Neural progenitor cell (in vitro differentiated cells): Measurements from ENCODE around the gene LRRC75B. TPM values are rescaled to one million over a fixed set of nuclear protein-coding genes. Genes with fewer than 3 reads are reported as not detected.

Experiments used
- DNase-seq: peaks from one replicate; pipeline ENCODE4 v3.0.0-alpha.2; 2016; ENCODE audit warnings: low spot score
- H2AFZ ChIP-seq: fragments of 200-600 bp; sonication (generic); replicated peaks from 2 replicates; pipeline ENCODE4 v1.6.1; 2016; ENCODE audit warnings: antibody characterized with exemption
- H3F3A ChIP-seq: fragments of 200-600 bp; sonication (generic); 2 replicates; pipeline ENCODE4 v1.6.1; 2016; ENCODE audit warnings: antibody characterized with exemption, low read depth
- H3K27ac ChIP-seq: fragments of 200-600 bp; sonication (generic); 2 replicates; pipeline ENCODE4 v1.5.1; 2016; ENCODE audit warnings: mild to moderate bottlenecking
- H3K27me3 ChIP-seq: fragments of 200-600 bp; sonication (generic); 2 replicates; pipeline ENCODE4 v1.6.1; 2016; ENCODE audit warnings: mild to moderate bottlenecking, moderate library complexity
- H3K36me3 ChIP-seq: fragments of 200-600 bp; sonication (generic); 2 replicates; pipeline ENCODE4 v1.5.1; 2016
- H3K4me1 ChIP-seq: fragments of 200-600 bp; sonication (generic); 2 replicates; pipeline ENCODE4 v1.6.1; 2016; ENCODE audit warnings: mixed run types
- H3K4me2 ChIP-seq: fragments of 200-600 bp; sonication (generic); 2 replicates; pipeline ENCODE4 v1.6.1; 2016
- H3K4me3 ChIP-seq: fragments of 200-600 bp; sonication (generic); 2 replicates; pipeline ENCODE4 v1.5.1; 2016
- H3K79me2 ChIP-seq: fragments of 200-600 bp; sonication (generic); 2 replicates; pipeline ENCODE4 v1.6.1; 2016; ENCODE audit warnings: low read depth
- H3K9ac ChIP-seq: fragments of 200-600 bp; sonication (generic); 2 replicates; pipeline ENCODE4 v1.6.1; 2016
- H3K9me3 ChIP-seq: fragments of 200-600 bp; sonication (generic); 2 replicates; pipeline ENCODE4 v1.5.1; 2016; ENCODE audit warnings: low read depth
- H4K20me1 ChIP-seq: fragments of 200-600 bp; sonication (generic); 2 replicates; pipeline ENCODE4 v1.6.1; 2016; ENCODE audit warnings: low read depth
- H3K27ac Mint-ChIP-seq: 3 replicates; pipeline ENCODE4 v1.8.0; 2021; ENCODE audit warnings: mixed read lengths
- H3K27me3 Mint-ChIP-seq: 2 replicates; pipeline ENCODE4 v1.8.0; 2022; ENCODE audit warnings: low read depth, mild to moderate bottlenecking, inconsistent platforms, moderate library complexity, mixed read lengths; ENCODE audit not compliant: insufficient read depth
- H3K36me3 Mint-ChIP-seq: 3 replicates; pipeline ENCODE4 v1.8.0; 2021; ENCODE audit warnings: mixed read lengths
- H3K4me1 Mint-ChIP-seq: 3 replicates; pipeline ENCODE4 v1.8.0; 2021; ENCODE audit warnings: mixed read lengths
- H3K4me3 Mint-ChIP-seq: 3 replicates; pipeline ENCODE4 v1.8.0; 2021; ENCODE audit warnings: mild to moderate bottlenecking, moderate library complexity, mixed read lengths
- H3K9me3 Mint-ChIP-seq: 3 replicates; pipeline ENCODE4 v1.8.0; 2020; ENCODE audit warnings: mixed read lengths
- CTCF ChIP-seq: fragments of 200-600 bp; sonication (generic); IDR thresholded peaks from 2 replicates; pipeline ENCODE4 v1.5.1; 2017; ENCODE audit warnings: antibody characterized with exemption, mild to moderate bottlenecking
- EZH2 ChIP-seq: fragments of 200-600 bp; sonication (generic); IDR thresholded peaks from 2 replicates; pipeline ENCODE4 v1.6.1; 2017; ENCODE audit warnings: antibody characterized with exemption, mild to moderate bottlenecking, moderate library complexity
- EZH2phosphoT487 ChIP-seq: fragments of 200-600 bp; sonication (generic); IDR thresholded peaks from 2 replicates; pipeline ENCODE4 v1.6.1; 2017; ENCODE audit warnings: antibody characterized with exemption
- total RNA-seq: library from RNA; depleted of rRNA; stranded (reverse); fragments of >200 nt; gene quantifications from 2 replicates; pipeline ENCODE4 v1.2.3, GENCODE V29; 2015; ENCODE audit warnings: low replicate concordance

The LRRC75B gene
- total RNA-seq, 1 donor from 2014 or later: 8.2 TPM

DNA sequence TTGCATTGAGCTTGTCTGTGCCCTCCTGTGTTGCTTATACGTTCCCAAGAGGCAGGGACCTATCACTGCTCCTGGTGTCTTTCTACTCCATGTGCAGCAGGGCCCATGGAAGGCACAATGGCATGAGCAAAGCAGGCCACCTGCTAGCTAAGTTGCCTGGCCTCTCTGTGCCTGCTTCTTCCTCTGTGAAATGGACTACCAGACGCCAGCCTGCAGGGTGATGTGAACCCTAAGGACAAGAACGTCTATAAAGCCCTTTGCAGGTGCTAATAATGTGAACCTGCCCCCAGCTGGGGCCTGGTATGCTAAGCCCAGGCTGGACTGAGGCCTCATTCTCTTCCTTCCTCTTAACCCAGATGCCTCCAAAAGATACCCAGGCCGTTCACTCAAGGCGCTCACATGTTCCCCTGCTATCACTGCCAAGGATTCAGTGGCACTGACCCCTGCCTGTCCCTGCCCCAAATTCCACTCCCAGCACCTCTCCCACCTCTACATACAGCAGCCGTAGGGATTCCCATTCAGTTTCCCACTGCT lies 41.9 kb downstream of the LRRC75B start:
- Mint-ChIP-seq H3K27ac (no peak overlapping the region), H3K36me3 (peaks cover 19% of the 10 kb centered on the region), H3K4me3 (peak overlapping the region; percentile 55), H3K4me1 (peaks cover 20% of the 10 kb centered on the region), H3K9me3 (no peaks in the 10 kb centered on the region), H3K27me3 (peaks cover 3% of the 10 kb centered on the region)
- TF ChIP-seq CTCF (no peak), EZH2phosphoT487 (no peak), EZH2 (no peak)
- Histone ChIP-seq H3K27ac (no peak overlapping the region), H3K4me2 (no peak overlapping the region), H3K4me3 (no peak overlapping the region), H3F3A (no peaks in the 10 kb centered on the region), H4K20me1 (peaks cover 34% of the 10 kb centered on the region), H3K36me3 (no peaks in the 10 kb centered on the region), H2AFZ (no peak overlapping the region), H3K4me1 (peaks cover 9% of the 10 kb centered on the region), H3K9ac (no peak overlapping the region), H3K79me2 (peaks cover 64% of the 10 kb centered on the region), H3K27me3 (no peaks in the 10 kb centered on the region), H3K9me3 (no peaks in the 10 kb centered on the region)
- no peak for DNase-seq

DNA sequence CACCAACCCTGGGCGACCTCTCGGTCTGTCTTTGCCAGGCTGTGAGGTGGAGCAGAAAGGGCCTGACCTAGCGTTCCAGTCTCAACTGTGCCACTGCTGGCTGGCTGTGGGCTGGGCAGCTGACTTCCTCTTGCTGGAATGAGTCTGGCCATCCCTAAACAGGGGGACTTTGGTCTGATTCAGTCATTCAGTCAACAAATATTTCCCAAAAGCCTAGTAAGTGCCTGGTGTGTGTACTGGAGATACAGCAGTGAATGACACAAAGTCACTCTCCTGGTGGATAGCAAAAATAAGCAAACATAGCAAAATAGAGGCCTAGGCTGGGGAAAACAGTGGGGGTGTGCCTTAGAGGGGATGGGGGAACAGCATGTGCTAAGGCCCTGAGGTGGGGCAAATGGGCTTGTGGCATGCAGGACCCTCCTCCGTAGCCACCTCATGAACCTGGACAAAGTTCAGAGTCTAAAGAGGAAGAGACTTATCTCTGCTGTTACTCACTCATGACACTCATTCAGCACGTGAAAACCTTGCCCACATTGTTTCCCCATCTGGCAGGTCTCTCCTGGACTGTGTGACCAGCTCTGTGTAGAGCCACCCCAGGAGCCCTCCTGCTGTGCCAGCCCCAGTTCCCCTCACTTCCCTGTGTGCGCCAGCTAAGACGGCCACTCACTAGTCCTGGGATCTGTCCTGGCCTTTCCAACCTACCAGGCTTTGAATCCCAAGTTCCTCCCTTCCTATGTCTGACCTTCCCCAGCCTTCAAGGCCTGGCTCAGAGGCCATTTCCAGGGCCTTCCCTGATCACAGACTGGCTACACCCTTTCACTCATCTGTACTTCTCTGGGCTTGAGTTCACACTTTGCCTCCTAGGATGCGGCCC lies 42.6 kb downstream of the LRRC75B start:
- Histone ChIP-seq H3K4me1 (peaks cover 9% of the 10 kb centered on the region), H3K4me2 (no peak overlapping the region), H3K27ac (no peak overlapping the region), H3K9me3 (no peaks in the 10 kb centered on the region), H3K4me3 (no peak overlapping the region), H4K20me1 (peaks cover 34% of the 10 kb centered on the region), H3K79me2 (peaks cover 61% of the 10 kb centered on the region), H3K9ac (no peak overlapping the region), H3F3A (no peaks in the 10 kb centered on the region), H2AFZ (no peak overlapping the region), H3K27me3 (no peaks in the 10 kb centered on the region), H3K36me3 (no peaks in the 10 kb centered on the region)
- TF ChIP-seq EZH2phosphoT487: no peak
- no peak for TF ChIP-seq CTCF
- TF ChIP-seq EZH2: no peak
- peaks cover 20% of the 10 kb centered on the region for H3K4me1 Mint-ChIP-seq
- H3K36me3 Mint-ChIP-seq: peaks cover 19% of the 10 kb centered on the region
- no peak overlapping the region for H3K27ac Mint-ChIP-seq
- H3K9me3 Mint-ChIP-seq: no peaks in the 10 kb centered on the region
- no peak overlapping the region for H3K4me3 Mint-ChIP-seq
- peaks cover 3% of the 10 kb centered on the region for H3K27me3 Mint-ChIP-seq
- no peak for DNase-seq

- Mint-ChIP-seq H3K36me3 (peaks cover 21% of the 10 kb centered on the region), H3K4me1 (peaks cover 12% of the 10 kb centered on the region), H3K9me3 (no peaks in the 10 kb centered on the region), H3K4me3 (no peak overlapping the region), H3K27ac (no peak overlapping the region), H3K27me3 (peaks cover 3% of the 10 kb centered on the region)
- no peak overlapping the region for H2AFZ ChIP-seq
- H3K4me3 ChIP-seq: no peak overlapping the region
- no peaks in the 10 kb centered on the region for H3F3A ChIP-seq
- no peaks in the 10 kb centered on the region for H3K9me3 ChIP-seq
- TF ChIP-seq EZH2 (no peak), EZH2phosphoT487 (no peak), CTCF (no peak)
- no peak overlapping the region for H3K9ac ChIP-seq
- H4K20me1 ChIP-seq: peaks cover 28% of the 10 kb centered on the region
- peaks cover 4% of the 10 kb centered on the region for H3K4me1 ChIP-seq
- no peak overlapping the region for H3K27ac ChIP-seq
- H3K79me2 ChIP-seq: peaks cover 51% of the 10 kb centered on the region
- H3K27me3 ChIP-seq: no peaks in the 10 kb centered on the region
- H3K4me2 ChIP-seq: no peak overlapping the region
- no peaks in the 10 kb centered on the region for H3K36me3 ChIP-seq
- no peak for DNase-seq
These were observed 44.1 kb downstream of the LRRC75B start for GRCh38 chr22:24548812-24549211.
